ENCODE data around the gene IL24. TPM values are rescaled to one million over a fixed set of nuclear protein-coding genes. Genes with fewer than 3 reads are reported as not detected.

Gene IL24
- total RNA-seq, 2 donors from 2014 or later = not detected

DNA sequence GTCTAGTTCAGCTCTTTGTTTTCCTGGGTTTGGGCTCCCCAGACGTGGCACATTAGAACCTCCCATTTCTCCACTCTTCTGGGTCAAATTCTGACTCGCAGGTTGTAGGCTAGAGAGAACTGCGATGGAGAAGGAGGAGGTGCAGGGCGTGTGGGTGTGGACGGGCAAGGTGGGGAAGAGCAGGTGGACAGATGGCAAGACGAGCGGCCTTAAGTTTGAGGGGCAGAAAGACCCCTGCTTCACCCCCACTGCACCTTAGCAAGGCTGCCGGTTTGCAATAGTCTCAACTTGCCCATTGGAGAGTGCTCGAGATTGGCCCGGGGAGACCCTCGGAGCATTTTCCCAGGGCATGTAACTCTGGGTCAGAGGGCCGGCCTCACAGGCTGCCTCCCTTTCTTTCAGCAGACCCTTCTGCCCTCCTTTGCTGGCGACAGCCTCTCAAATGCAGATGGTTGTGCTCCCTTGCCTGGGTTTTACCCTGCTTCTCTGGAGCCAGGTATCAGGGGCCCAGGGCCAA is 1.7 kb downstream of the IL24 start:
- no peaks in the 10 kb centered on the region for H3K4me1 ChIP-seq (ENCODE audit: control insufficient read depth in 1 of 2, low read depth in 2 of 2)
- no peaks in the 10 kb centered on the region for H3K36me3 ChIP-seq
- no peak overlapping the region for H3K27ac ChIP-seq
- TF ChIP-seq, protein P1, sequence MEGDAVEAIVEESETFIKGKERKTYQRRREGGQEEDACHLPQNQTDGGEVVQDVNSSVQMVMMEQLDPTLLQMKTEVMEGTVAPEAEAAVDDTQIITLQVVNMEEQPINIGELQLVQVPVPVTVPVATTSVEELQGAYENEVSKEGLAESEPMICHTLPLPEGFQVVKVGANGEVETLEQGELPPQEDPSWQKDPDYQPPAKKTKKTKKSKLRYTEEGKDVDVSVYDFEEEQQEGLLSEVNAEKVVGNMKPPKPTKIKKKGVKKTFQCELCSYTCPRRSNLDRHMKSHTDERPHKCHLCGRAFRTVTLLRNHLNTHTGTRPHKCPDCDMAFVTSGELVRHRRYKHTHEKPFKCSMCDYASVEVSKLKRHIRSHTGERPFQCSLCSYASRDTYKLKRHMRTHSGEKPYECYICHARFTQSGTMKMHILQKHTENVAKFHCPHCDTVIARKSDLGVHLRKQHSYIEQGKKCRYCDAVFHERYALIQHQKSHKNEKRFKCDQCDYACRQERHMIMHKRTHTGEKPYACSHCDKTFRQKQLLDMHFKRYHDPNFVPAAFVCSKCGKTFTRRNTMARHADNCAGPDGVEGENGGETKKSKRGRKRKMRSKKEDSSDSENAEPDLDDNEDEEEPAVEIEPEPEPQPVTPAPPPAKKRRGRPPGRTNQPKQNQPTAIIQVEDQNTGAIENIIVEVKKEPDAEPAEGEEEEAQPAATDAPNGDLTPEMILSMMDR (IDR thresholded peaks at IDR 0.05) = no peak
- ATAC-seq (ENCODE audit: insufficient number of reproducible peaks, low FRiP score, low read depth) (no peak), DNase-seq (ENCODE audit: low spot score) (no peak)
- no peaks in the 10 kb centered on the region for H3K9me3 ChIP-seq
- no peaks in the 10 kb centered on the region for H3K27me3 ChIP-seq (replicated peaks; ENCODE audit: insufficient read depth)
- H3K4me3 ChIP-seq = no peak overlapping the region

DNA sequence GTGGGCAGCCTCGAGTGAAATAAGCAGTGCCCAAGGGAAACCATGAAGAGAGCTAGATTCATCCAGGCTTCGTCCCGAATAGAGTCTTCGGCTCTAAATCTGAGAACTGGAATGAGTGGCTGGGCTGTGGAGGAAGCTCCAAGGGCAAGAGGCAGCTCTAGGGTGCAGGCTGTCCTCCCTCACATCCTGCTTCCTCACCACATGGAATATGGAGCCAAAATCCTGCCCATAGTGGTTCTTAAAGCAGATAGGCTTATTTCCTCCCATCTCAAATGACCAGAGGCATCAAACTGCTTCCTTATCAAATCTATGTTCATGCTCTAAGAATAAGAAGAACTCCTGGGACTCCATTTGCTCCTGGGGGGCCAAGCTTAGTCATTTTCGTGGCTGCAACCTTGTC is 2.5 kb downstream of the IL24 start:
- H3K27me3 ChIP-seq (replicated peaks; ENCODE audit: insufficient read depth) = no peaks in the 10 kb centered on the region
- TF ChIP-seq, protein P1 (IDR thresholded peaks at IDR 0.05) = no peak
- no peak overlapping the region for H3K4me3 ChIP-seq
- no peak overlapping the region for H3K27ac ChIP-seq
- H3K4me1 ChIP-seq (ENCODE audit: control insufficient read depth in 1 of 2, low read depth in 2 of 2) = no peaks in the 10 kb centered on the region
- DNase-seq (ENCODE audit: low spot score) (no peak), ATAC-seq (ENCODE audit: insufficient number of reproducible peaks, low FRiP score, low read depth) (no peak)
- no peaks in the 10 kb centered on the region for H3K9me3 ChIP-seq
- H3K36me3 ChIP-seq = no peaks in the 10 kb centered on the region

DNA sequence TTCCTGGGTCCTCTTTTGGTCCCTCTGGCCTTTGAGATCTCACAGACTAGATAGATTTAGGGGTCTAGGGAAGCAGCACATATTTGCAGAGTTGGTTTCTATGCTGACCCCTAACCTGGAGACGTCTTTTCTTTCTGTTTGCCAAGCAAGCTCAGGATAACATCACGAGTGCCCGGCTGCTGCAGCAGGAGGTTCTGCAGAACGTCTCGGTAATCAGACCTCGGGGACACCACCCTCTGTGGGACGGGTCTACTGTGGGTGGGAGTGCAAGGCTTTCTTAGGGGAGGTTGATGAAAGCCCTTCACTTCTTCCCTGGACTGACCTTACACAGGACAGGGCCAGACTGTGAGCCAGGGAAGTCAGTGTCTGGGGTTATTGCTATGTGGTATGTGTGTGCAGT is 2.9 kb downstream of the IL24 start:
- no peaks in the 10 kb centered on the region for H3K36me3 ChIP-seq
- H3K4me1 ChIP-seq (ENCODE audit: control insufficient read depth in 1 of 2, low read depth in 2 of 2) = no peaks in the 10 kb centered on the region
- H3K27ac ChIP-seq = no peak overlapping the region
- no peak for DNase-seq (ENCODE audit: low spot score)
- no peak overlapping the region for H3K4me3 ChIP-seq
- H3K9me3 ChIP-seq = no peaks in the 10 kb centered on the region
- TF ChIP-seq, protein P1 (IDR thresholded peaks at IDR 0.05) = no peak
- ATAC-seq (ENCODE audit: insufficient number of reproducible peaks, low FRiP score, low read depth) = no peak
- no peaks in the 10 kb centered on the region for H3K27me3 ChIP-seq (replicated peaks; ENCODE audit: insufficient read depth)

DNA sequence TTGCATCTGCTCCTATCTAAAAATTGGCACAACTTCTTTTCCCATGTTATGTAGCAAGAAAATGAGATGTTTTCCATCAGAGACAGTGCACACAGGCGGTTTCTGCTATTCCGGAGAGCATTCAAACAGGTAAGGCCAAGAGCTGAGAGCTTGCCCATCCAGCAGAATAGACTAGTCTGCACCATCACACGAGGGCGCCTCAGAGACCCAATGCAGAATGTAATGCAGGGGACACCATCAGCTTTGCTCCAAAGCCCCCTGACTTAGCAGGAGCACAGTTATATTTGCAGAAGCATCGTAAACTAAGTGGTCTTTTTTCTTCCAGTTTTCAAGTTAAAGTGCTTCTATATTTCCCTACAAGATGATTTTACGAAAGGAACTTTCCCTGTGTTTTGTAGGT is 4.7 kb downstream of the IL24 start:
- no peak overlapping the region for H3K4me3 ChIP-seq
- TF ChIP-seq, protein P1 (IDR thresholded peaks at IDR 0.05) = no peak
- no peak for ATAC-seq (ENCODE audit: insufficient number of reproducible peaks, low FRiP score, low read depth)

GRCh38 chr1:206902702-206903101 is 5.5 kb downstream of the IL24 start:
- Histone ChIP-seq H3K27me3 (replicated peaks; ENCODE audit: insufficient read depth) (no peaks in the 10 kb centered on the region), H3K4me1 (ENCODE audit: control insufficient read depth in 1 of 2, low read depth in 2 of 2) (no peaks in the 10 kb centered on the region), H3K36me3 (no peaks in the 10 kb centered on the region), H3K4me3 (no peak overlapping the region), H3K9me3 (no peaks in the 10 kb centered on the region), H3K27ac (no peak overlapping the region)
- DNase-seq (ENCODE audit: low spot score) = no peak
- TF ChIP-seq, protein P1 (IDR thresholded peaks at IDR 0.05) = no peak
- no peak for ATAC-seq (ENCODE audit: insufficient number of reproducible peaks, low FRiP score, low read depth)

More for the DNA sequence above, 4.7 kb downstream of the IL24 start:
- Histone ChIP-seq H3K27me3 (replicated peaks; ENCODE audit: insufficient read depth) (no peaks in the 10 kb centered on the region), H3K9me3 (no peaks in the 10 kb centered on the region), H3K36me3 (no peaks in the 10 kb centered on the region), H3K4me1 (ENCODE audit: control insufficient read depth in 1 of 2, low read depth in 2 of 2) (no peaks in the 10 kb centered on the region), H3K27ac (no peak overlapping the region)
- DNase-seq (ENCODE audit: low spot score) = no peak
